PFSK-1 (cell line): Measurements from ENCODE around the gene HGF.

Experiments used
- FOXP2 ChIP-seq: optimal IDR thresholded peaks from 2 replicates; pipeline ENCODE3; 2011; ENCODE audit warnings: borderline replicate concordance, control low read depth, inconsistent platforms; ENCODE audit not compliant: insufficient read depth; ENCODE audit errors: extremely low read length, extremely low read depth
- POLR2AphosphoS5 ChIP-seq: IDR thresholded peaks from 2 replicates; pipeline ENCODE4 v1.6.1; 2012; ENCODE audit warnings: low read depth, mild to moderate bottlenecking, control low read depth, low read length, moderate library complexity
- REST ChIP-seq, 2 experiments: IDR thresholded peaks; 2 replicates each; pipeline versions ENCODE4 v1.6.1 to v1.8.0; 2011 to 2012; ENCODE audit warnings: low read depth in 2 of 2, low read length in 2 of 2, control low read depth in 1 of 2, inconsistent platforms in 1 of 2, mild to moderate bottlenecking in 1 of 2, moderate library complexity in 1 of 2; ENCODE audit not compliant: insufficient read depth in 1 of 2
- SIN3A ChIP-seq: IDR thresholded peaks from 2 replicates; pipeline ENCODE4 v1.6.1; 2012; ENCODE audit warnings: mild to moderate bottlenecking, low read length, moderate library complexity, borderline replicate concordance; ENCODE audit not compliant: insufficient read depth
- TAF1 ChIP-seq: IDR thresholded peaks from 2 replicates; pipeline ENCODE4 v1.6.1; 2012; ENCODE audit warnings: low read length, control low read depth, borderline replicate concordance; ENCODE audit not compliant: insufficient read depth

HGF gene

GRCh38 chr7:81803267-81803666 lies 33.4 kb upstream of the HGF start:
- TF ChIP-seq REST (IDR thresholded peaks at IDR 0.05; ENCODE audit: insufficient read depth in 1 of 2, low read depth in 2 of 2, low read length in 2 of 2) (no peak), SIN3A (no peak), FOXP2 (no peak), TAF1 (no peak), POLR2AphosphoS5 (no peak)

GRCh38 chr7:81802251-81802650 lies 32.4 kb upstream of the HGF start:
- TF ChIP-seq TAF1 (no peak), REST (IDR thresholded peaks at IDR 0.05; ENCODE audit: insufficient read depth in 1 of 2, low read depth in 2 of 2, low read length in 2 of 2) (no peak), SIN3A (no peak)

- TF ChIP-seq SIN3A (no peak), FOXP2 (no peak), POLR2AphosphoS5 (no peak), REST (IDR thresholded peaks at IDR 0.05; ENCODE audit: insufficient read depth in 1 of 2, low read depth in 2 of 2, low read length in 2 of 2) (no peak), TAF1 (no peak)
Observed at GRCh38 chr7:81801532-81801931, 31.7 kb upstream of the HGF start.

GRCh38 chr7:81791568-81792518 lies 22.0 kb upstream of the HGF start:
- TF ChIP-seq POLR2AphosphoS5, result no peak
- no peak for TF ChIP-seq FOXP2
- no peak for TF ChIP-seq SIN3A
- TF ChIP-seq TAF1, result no peak
- no peak for TF ChIP-seq REST (IDR thresholded peaks at IDR 0.05; ENCODE audit: insufficient read depth in 1 of 2, low read depth in 2 of 2, low read length in 2 of 2)

- TF ChIP-seq REST (IDR thresholded peaks at IDR 0.05; ENCODE audit: insufficient read depth in 1 of 2, low read depth in 2 of 2, low read length in 2 of 2) (no peak), SIN3A (no peak), TAF1 (no peak)
Observed at GRCh38 chr7:81790686-81791085, 20.8 kb upstream of the HGF start.
